ENCODE results near the gene NELFB. TPM values are rescaled to one million over a fixed set of nuclear protein-coding genes. Genes with fewer than 3 reads are reported as not detected.

NELFB gene
- total and polyA plus RNA-seq, 2 experiments from 2014 or later = 73.3 to 78.2 TPM

DNA sequence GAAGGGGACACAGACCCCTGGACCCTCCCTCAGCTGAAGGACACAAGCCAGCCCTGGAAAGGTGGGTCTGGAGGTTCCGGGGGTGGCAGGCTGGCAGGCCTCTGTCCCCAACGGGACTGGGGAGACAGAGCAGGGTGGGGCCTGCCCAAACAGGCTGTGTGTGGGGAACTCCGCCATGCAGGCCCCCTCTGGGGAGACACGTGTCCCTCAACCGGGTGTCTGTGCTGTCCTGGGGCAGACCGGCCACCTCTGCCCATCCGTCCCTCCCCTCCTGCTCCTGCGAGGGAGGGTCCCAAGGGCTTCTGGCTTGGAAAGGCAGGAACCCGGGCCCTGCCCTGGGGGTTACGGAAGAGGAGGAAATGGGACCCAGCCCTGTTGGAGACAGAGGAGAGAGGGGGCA, 23.0 kb upstream of the NELFB start:
- no peak overlapping the region for H3K4me3 ChIP-seq
- no peak for DNase-seq (ENCODE audit: low read depth in 1 of 2, low spot score in 1 of 2)
- no peak overlapping the region for H3K27ac ChIP-seq
- no peak for TF ChIP-seq CTCF (IDR thresholded peaks at IDR 0.05; ENCODE audit: low read depth, low read length)
- H3K4me1 ChIP-seq (ENCODE audit: low read depth) = peaks cover 16% of the 10 kb centered on the region
- H3K27me3 ChIP-seq = no peaks in the 10 kb centered on the region
- H3K36me3 ChIP-seq = no peaks in the 10 kb centered on the region
- no peaks in the 10 kb centered on the region for H3K9me3 ChIP-seq (ENCODE audit: low read depth)

DNA sequence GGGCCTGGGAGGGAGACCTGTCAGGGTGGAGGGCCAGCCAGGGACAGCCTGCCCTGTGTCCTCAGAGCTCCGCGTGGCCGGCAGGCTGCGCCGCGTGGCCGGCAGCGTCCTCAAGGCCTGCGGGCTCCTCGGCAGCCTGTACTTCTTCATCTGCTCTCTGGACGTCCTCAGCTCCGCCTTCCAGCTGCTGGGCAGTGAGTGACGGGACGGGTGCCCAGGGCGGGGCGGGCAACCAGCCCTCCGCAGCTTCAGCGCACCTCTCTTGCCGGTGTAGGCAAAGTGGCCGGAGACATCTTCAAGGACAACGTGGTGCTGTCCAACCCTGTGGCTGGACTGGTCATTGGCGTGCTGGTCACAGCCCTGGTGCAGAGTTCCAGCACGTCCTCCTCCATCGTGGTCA, 22.6 kb upstream of the NELFB start:
- no peak overlapping the region for H3K27ac ChIP-seq
- H3K4me3 ChIP-seq = no peak overlapping the region
- TF ChIP-seq CTCF (IDR thresholded peaks at IDR 0.05; ENCODE audit: low read depth, low read length) = no peak
- no peaks in the 10 kb centered on the region for H3K27me3 ChIP-seq
- peaks cover 17% of the 10 kb centered on the region for H3K4me1 ChIP-seq (ENCODE audit: low read depth)
- no peaks in the 10 kb centered on the region for H3K36me3 ChIP-seq
- no peaks in the 10 kb centered on the region for H3K9me3 ChIP-seq (ENCODE audit: low read depth)
- no peak for DNase-seq (ENCODE audit: low read depth in 1 of 2, low spot score in 1 of 2)

DNA sequence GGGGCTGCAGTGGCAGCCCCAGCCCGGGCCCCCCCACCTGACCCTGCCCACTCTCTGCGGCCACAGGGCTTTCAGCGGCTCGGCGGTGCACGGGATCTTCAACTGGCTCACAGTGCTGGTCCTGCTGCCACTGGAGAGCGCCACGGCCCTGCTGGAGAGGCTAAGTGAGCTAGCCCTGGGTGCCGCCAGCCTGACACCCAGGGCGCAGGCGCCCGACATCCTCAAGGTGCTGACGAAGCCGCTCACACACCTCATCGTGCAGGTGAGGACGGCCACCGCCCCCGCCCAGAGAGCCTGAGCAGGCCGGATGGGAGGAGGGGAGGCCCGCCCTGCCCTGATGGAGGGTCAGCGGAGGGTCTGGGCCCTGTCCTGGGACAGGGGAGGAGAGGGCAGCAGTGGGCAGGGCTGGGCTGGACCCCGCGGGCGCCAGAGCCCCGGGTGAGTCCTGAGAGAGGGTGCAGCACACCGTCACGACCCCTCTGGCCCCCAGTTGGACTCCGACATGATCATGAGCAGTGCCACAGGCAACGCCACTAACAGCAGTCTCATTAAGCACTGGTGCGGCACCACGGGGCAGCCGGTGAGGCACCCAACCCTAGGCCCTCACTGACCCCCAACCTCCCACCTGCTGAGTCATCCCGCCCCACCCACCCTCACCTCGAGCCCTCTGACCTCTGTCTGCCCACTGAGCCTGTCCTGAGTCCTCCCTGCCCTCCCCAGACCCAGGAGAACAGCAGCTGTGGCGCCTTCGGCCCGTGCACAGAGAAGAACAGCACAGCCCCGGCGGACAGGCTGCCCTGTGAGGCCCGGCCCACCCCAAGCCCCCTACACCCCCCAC, 21.8 kb upstream of the NELFB start:
- no peak overlapping the region for H3K27ac ChIP-seq
- H3K4me3 ChIP-seq = no peak overlapping the region
- H3K9me3 ChIP-seq (ENCODE audit: low read depth) = no peaks in the 10 kb centered on the region
- H3K27me3 ChIP-seq = no peaks in the 10 kb centered on the region
- H3K4me1 ChIP-seq (ENCODE audit: low read depth) = peaks cover 14% of the 10 kb centered on the region
- no peaks in the 10 kb centered on the region for H3K36me3 ChIP-seq
- DNase-seq (ENCODE audit: low read depth in 1 of 2, low spot score in 1 of 2) = no peak
- TF ChIP-seq CTCF (IDR thresholded peaks at IDR 0.05; ENCODE audit: low read depth, low read length) = no peak

- peaks cover 14% of the 10 kb centered on the region for H3K4me1 ChIP-seq (ENCODE audit: low read depth)
- TF ChIP-seq CTCF (IDR thresholded peaks at IDR 0.05; ENCODE audit: low read depth, low read length) = no peak
- no peaks in the 10 kb centered on the region for H3K36me3 ChIP-seq
- H3K4me3 ChIP-seq = no peak overlapping the region
- no peak overlapping the region for H3K27ac ChIP-seq
- no peaks in the 10 kb centered on the region for H3K9me3 ChIP-seq (ENCODE audit: low read depth)
- H3K27me3 ChIP-seq = no peaks in the 10 kb centered on the region
- no peak for DNase-seq (ENCODE audit: low read depth in 1 of 2, low spot score in 1 of 2)
Measured at GRCh38 chr9:137234055-137234697, 21.0 kb upstream of the NELFB start.

DNA sequence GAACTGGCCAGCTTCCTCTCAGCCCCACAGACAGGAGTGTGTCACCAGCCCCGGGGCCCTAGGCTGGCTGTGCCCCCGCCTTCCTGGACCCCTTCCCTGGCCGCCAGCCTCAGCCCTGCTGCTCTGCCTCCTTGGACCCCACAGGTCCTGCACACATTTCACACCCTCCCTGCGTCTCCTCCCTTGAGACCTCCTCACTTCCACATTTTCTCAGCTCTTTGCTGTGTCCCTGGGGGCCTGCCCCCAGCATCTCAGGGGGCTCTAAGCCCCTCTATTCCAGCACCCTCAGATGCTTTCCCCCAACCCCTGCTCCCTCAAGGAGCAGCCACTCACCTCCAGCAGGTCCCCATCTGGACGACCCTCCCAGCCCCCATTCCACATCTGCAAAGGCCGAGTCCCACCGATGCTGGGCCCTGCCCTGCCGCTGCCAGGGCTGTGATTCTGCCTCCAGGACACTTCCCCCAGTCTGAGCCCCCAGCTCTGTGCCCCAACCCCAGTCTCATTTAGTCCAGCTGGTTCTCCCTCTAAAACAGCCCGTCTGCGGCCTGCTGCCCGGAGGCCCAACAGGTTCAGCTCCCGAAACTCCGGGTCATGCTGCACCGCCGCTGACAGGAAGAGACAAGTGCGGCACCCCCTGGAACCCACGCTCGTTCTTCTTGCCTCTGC, 20.2 kb upstream of the NELFB start:
- TF ChIP-seq CTCF (IDR thresholded peaks at IDR 0.05; ENCODE audit: low read depth, low read length) = no peak
- no peaks in the 10 kb centered on the region for H3K9me3 ChIP-seq (ENCODE audit: low read depth)

More for the DNA sequence above, 20.2 kb upstream of the NELFB start:
- Histone ChIP-seq H3K4me1 (ENCODE audit: low read depth) (peaks cover 14% of the 10 kb centered on the region), H3K36me3 (no peaks in the 10 kb centered on the region), H3K27me3 (no peaks in the 10 kb centered on the region), H3K4me3 (no peak overlapping the region), H3K27ac (no peak overlapping the region)
- DNase-seq (ENCODE audit: low read depth in 1 of 2, low spot score in 1 of 2) = no peak
